GM18519 (cell line): ENCODE data around the gene DUSP15.
"Not testable (repeated sequence)": the region's sequence is repeated elsewhere in the genome, so short reads cannot be mapped to it uniquely, and the experiment has no call there.

Source experiments
- ATAC-seq: cut with Tn5 transposase; IDR thresholded peaks from one replicate; pipeline ENCODE4 v1.9.1; 2021; ENCODE audit warnings: mild to moderate bottlenecking, moderate library complexity; ENCODE audit not compliant: unreplicated experiment, low FRiP score

The DUSP15 gene

GRCh38 chr20:31841928-31842327 is 28.4 kb downstream of the DUSP15 start:
- ATAC-seq = no peak

GRCh38 chr20:31840906-31841816 is 29.2 kb downstream of the DUSP15 start:
- ATAC-seq = no peak

GRCh38 chr20:31839782-31840487 is 30.4 kb downstream of the DUSP15 start:
- ATAC-seq = no peak

GRCh38 chr20:31838646-31839292 is 31.6 kb downstream of the DUSP15 start:
- ATAC-seq = no peak

- no peak for ATAC-seq
Measured at GRCh38 chr20:31837896-31838397, 32.4 kb downstream of the DUSP15 start.

GRCh38 chr20:31836853-31837608 is 33.3 kb downstream of the DUSP15 start:
- ATAC-seq = no peak

- ATAC-seq = no peak
Measured at GRCh38 chr20:31835977-31836852, 34.1 kb downstream of the DUSP15 start.

DNA sequence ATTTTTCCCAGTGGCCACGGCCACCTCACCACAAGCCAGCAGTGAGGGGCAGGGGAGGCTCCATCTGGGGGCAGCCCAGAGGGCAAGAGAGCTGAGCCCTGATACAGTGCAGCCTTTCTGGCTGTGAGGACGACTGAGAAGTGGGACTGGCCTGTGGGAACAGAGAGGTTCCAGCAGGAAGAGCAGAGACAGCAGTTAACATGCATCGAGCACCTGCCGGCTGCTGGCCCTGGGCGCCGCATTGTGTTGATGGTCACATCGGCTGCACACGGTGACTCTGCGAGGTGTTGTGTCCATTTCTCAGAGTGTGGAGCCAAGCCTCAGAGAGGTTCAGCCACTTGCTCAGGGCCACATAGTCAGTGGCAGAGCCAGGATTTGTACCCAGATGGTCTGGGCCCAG is 34.8 kb downstream of the DUSP15 start:
- no peak for ATAC-seq

- no peak for ATAC-seq
Measured at GRCh38 chr20:31833931-31834521, 36.3 kb downstream of the DUSP15 start.

DNA sequence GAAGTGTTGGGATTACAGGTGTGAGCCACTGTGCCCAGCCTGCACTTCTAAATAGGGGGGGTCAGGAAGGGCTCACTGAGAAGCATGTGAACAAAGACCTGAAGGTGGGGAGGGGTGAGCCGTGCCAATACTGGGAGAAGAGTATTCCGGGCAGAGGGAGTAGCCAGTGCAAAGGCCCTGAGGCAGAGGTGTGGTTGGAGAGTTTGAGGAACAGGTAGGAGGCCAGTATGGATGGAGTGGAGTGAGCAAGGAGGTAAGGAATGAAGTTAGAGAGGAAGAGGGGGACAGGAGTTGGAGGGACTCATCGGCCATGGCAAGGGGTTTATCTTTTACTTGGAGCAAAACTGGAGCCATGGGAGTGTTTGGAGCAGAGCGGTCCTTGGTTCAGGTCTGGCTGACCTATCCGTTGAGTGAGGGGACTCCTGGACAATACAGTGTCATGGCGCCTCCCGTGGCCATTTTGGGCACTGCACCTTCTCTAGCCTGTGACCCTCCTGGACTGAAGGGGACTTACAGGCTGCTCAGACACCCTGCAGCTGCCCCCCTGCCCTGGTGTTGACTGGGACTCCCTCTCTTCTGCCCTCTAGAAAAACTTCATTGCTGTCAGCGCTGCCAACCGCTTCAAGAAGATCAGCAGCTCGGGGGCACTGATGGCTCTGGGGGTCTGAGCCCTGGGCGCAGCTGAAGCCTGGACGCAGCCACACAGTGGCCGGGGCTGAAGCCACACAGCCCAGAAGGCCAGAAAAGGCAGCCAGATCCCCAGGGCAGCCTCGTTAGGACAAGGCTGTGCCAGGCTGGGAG is 37.0 kb downstream of the DUSP15 start:
- no peak for ATAC-seq

GRCh38 chr20:31831771-31832306 is 38.5 kb downstream of the DUSP15 start:
- no peak for ATAC-seq

- no peak for ATAC-seq
Measured at GRCh38 chr20:31831211-31831610, 39.1 kb downstream of the DUSP15 start.

DNA sequence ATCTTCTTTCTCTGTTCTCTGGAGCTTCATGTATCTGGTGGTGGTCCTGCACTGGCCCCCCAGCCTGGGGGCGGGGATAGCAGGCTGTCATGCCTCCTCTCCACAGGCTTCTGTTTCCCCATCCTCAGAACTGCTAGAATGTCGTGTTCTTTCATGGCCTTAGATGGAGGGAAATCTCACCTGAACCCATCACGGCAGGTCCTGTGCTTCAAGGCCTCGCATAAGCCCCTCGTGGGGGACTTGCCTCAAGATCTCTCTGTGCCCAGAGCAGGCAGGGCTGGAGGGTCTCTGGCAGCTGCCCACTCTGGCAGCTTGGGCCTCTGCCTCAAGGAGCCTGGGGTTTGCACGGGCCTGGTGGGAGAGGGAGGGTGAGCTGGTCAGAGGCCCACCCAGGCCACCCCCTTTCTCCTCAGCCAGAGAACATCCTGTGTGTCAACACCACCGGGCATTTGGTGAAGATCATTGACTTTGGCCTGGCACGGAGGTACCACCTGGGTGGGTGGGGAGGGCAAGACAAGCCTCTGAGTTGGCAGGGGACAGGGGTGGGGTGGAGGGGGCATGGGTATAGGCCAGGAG is 39.8 kb downstream of the DUSP15 start:
- ATAC-seq = no peak

GRCh38 chr20:31829731-31830130 is 40.6 kb downstream of the DUSP15 start:
- ATAC-seq = no peak

DNA sequence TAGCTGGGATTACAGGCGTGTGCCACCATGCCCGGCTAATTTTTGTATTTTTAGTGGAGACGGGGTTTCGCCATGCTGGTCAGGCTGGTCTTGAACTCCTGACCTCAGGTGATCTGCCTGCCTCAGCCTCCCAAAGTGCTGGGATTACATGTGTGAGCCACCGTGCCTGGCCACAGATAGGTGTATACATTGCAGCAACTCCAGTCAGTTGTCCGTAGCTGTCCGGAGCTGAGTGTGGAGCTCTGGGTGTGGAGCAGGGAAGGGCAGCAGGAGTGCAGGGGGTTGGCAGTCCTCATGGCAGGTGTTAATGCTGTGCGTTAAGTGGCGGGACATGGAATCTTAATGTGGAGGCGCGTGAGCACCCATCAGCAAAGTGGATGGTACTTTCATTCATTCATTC is 42.3 kb downstream of the DUSP15 start:
- ATAC-seq = not testable (repeated sequence)

DNA sequence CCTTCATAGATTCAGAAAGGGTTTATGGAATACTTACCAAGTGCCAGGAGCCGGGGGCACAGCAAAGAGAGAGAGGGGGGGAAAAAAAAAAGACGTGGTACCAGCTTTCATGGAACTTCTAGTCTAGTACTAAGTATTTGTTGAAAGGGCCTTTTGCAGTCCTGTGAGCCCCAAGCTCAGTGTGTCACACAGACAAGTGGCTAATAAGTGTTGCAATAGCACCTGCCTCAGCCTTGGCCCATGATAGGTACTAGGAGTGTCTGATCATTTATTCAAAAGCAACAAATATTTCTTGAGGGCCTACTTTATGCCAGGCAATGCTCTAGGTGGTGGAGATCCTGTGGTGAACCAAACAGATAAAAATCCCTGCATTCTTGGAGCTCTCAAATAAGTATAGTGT is 43.3 kb downstream of the DUSP15 start:
- ATAC-seq = no peak

- ATAC-seq = no peak
Measured at GRCh38 chr20:31826074-31826473, 44.3 kb downstream of the DUSP15 start.
